GM19463 (cell line): ENCODE measurements around the gene PJVK.

ENCODE experiments used
- ATAC-seq: cut with Tn5 transposase; IDR thresholded peaks from one replicate; pipeline ENCODE4 v1.9.1; 2021; ENCODE audit warnings: mild to moderate bottlenecking, moderate library complexity; ENCODE audit not compliant: unreplicated experiment

The PJVK gene

GRCh38 chr2:178479758-178480226 lies 28.6 kb downstream of the PJVK start:
- no peak for ATAC-seq

GRCh38 chr2:178480227-178481181 lies 29.3 kb downstream of the PJVK start, which contains the start of gene PLEKHA3:
PLEKHA3 (plus strand) TSS chr2:178480457; CDS start chr2:178480870, 413 bp downstream.
- ATAC-seq, result peak; percentile 69

- ATAC-seq, result peak; percentile 22
These were observed 31.3 kb downstream of the PJVK start for GRCh38 chr2:178482437-178482836.

- ATAC-seq, result no peak
These were observed 33.3 kb downstream of the PJVK start for GRCh38 chr2:178484245-178485041.

- ATAC-seq, result no peak
These were observed 34.2 kb downstream of the PJVK start for GRCh38 chr2:178485356-178485755.

GRCh38 chr2:178491612-178492011 lies 40.4 kb downstream of the PJVK start:
- no peak for ATAC-seq

- no peak for ATAC-seq
These were observed 44.9 kb downstream of the PJVK start for GRCh38 chr2:178496049-178496448.

GRCh38 chr2:178498137-178498536 lies 47.0 kb downstream of the PJVK start:
- no peak for ATAC-seq

- no peak for ATAC-seq
These were observed 48.5 kb downstream of the PJVK start for GRCh38 chr2:178499640-178500039.

- ATAC-seq, result no peak
These were observed 51.6 kb downstream of the PJVK start for GRCh38 chr2:178502751-178503150.

- ATAC-seq, result no peak
These were observed 54.9 kb downstream of the PJVK start for GRCh38 chr2:178506101-178506500.

- no peak for ATAC-seq
These were observed 55.3 kb downstream of the PJVK start for GRCh38 chr2:178506524-178506923.

GRCh38 chr2:178506949-178507348 lies 55.8 kb downstream of the PJVK start:
- no peak for ATAC-seq

- ATAC-seq, result no peak
These were observed 57.5 kb downstream of the PJVK start for GRCh38 chr2:178508646-178509045.

GRCh38 chr2:178510384-178510783 lies 59.2 kb downstream of the PJVK start:
- ATAC-seq, result no peak
